HG02943 (cell line): ENCODE results near the gene ZNF106.

ENCODE experiments used
- ATAC-seq: cut with Tn5 transposase; IDR thresholded peaks from one replicate; pipeline ENCODE4 v1.9.1; 2021; ENCODE audit warnings: mild to moderate bottlenecking, low read depth, moderate library complexity; ENCODE audit not compliant: unreplicated experiment

Gene ZNF106

DNA sequence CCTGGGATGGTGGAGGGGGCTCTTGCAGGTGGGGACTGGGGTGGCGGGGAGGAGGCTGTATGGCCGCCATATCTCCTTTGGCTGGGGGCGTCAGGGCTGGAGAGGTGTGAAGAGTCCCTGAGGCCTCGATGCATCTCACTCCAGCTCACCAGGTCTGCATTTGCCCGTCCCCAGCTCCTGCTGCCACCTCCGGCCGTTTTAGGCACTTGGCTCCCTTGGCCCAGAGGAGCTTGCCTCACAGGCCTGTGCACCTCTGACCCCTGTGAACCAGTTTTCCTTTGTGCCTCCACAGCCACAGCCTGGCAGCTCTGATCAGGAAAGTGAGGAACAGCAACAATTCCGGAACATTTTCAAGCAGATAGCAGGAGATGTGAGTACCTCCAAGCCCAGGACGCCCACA, 81.9 kb downstream of the ZNF106 start:
- ATAC-seq = no peak

DNA sequence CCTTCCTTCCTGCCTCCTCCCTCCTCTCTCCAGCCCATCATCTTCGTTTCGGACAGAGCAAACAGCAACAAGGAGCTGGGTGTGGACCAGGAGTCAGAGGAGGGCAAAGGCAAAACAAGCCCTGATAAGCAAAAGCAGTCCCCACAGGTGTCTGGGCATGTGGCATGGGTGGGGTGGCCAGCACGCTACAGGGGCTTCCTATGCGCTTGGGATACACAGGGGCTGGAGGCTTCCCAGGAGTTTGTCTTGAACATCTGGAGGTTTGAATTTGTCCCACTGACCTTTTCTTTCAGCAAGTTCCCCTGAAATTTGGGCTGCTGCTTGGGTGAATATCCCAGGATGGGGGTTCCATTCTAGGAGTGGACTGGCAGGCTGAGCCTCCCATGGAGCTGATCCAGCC, 82.8 kb downstream of the ZNF106 start:
- no peak for ATAC-seq

- ATAC-seq = no peak
Observed at GRCh38 chr15:42405863-42406482, 85.0 kb downstream of the ZNF106 start.

DNA sequence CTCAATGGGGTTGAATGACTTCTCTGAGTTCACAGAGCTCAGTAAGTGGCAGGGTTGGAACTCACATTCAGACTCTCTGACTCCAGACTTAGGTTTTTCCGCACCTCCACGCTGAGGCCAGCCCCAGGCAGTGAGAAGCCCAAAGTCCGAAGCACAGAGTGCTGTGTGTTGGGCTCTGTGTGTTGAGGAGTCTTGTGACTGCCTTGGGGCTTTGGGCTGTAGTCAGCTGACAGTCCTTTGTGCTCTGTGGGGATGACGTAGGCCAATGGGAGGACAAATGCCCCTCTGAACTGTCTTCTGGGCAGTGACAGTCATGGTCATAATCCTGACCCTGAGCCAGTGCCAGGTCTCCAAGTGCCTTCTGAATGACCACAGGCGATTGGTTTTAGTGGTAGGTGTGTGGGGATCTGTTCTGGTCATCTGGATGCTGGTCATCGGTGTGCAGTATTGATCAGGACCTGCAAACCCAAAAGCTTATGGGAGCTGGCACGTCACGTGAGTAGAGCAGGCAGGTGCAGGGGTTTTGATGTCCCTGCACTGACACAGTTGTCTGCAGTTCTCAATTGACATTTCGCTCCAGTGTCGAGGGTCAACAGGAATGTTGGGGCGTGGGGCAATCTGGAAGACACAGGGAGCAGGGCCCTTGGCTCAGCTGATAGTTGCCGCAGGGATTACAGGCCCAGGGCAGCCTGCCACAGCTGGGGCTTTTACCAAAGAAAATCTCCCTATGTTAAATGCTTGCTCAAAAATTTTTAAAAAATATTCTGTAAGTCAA, 86.3 kb downstream of the ZNF106 start:
- no peak for ATAC-seq

GRCh38 chr15:42403389-42403788, 87.6 kb downstream of the ZNF106 start:
- no peak for ATAC-seq

DNA sequence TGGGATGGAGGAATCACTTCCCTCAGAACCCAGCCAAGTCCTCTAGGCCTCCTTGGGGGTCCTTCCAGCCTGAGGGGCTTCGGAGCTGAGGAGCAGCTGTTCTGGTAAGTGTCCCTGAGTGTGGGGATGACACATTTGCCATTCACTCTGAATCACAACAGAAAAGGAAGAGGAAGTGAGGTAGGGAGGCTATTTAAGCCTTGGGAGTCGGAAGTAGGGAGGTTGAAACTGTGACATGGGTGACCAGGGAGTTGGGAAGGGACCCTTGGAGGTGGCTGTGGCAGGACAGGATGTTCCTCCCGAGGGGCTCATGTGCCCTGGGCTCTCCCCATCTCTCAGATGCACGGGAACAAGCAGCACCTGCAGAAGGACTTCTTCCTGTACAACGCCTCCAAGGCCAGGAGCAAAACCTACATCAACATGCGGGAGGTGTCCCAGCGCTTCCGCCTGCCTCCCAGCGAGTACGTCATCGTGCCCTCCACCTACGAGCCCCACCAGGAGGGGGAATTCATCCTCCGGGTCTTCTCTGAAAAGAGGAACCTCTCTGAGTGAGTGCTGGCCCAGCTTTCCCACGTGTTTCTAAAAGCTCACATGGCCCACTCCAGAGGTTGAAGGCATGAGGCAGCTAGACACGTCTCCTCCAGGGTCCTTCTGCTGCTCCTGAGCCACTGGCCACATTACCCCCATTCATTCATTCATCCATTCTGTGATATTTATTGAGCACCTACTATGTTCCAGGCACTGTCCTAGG, 88.3 kb downstream of the ZNF106 start:
- ATAC-seq = no peak

DNA sequence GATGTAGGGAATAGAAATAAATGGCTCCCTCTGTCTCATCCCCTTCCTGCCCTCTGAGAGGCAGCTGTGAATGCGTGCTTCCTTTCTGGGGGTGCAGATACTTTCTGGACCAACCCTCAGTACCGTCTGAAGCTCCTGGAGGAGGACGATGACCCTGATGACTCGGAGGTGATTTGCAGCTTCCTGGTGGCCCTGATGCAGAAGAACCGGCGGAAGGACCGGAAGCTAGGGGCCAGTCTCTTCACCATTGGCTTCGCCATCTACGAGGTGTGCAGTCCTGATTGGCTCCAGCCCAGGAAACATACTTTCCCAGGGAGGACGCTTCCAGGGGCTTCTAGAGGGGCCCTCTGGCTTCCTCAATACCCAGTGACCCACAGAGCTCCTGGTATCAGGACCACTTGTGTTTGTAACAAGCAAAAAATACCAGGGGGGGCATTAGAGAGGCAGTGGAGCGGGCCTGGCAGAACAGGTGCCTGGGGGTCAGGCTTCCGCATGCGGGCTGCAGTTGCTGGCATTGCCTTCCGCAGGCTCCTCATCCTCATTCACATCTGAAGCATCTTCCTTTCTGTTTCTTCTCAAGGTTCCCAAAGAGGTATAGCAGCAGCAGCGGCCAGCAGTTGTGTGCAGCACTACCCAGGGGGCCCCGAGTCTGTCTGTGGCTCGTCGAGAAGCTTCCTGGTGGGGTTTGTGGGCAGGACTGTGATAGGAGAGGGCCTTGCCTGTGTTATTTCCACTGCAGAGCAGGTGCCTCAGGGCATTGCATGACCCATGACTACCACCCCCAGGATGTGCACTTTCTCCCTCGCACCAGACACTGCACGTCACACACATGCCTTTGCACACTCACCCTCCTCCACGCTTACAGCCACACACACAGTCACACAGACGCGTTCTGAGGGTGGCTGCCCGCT, 89.1 kb downstream of the ZNF106 start:
- ATAC-seq = no peak

- no peak for ATAC-seq
Observed at GRCh38 chr15:42395838-42396237, 95.1 kb downstream of the ZNF106 start.

DNA sequence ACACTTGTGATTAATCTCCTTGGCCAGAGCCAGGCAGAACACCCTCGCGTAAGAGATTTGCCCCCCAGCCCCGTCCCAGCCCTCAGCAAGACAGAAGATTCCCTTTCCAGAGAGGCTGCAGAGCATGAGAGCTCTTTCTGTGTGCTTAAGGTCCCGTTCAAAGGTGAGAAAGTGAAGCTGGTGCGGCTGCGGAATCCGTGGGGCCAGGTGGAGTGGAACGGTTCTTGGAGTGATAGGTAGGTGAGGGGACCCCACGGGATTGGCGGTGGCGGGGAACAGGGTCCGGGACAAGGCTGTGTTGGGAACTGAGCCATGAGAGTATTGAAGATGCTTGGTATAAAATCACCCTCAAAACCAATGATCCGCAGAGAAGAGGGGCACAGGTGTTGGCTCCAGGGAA, 96.8 kb downstream of the ZNF106 start:
- no peak for ATAC-seq

- ATAC-seq = no peak
Observed at GRCh38 chr15:42392309-42393024, 98.5 kb downstream of the ZNF106 start.

DNA sequence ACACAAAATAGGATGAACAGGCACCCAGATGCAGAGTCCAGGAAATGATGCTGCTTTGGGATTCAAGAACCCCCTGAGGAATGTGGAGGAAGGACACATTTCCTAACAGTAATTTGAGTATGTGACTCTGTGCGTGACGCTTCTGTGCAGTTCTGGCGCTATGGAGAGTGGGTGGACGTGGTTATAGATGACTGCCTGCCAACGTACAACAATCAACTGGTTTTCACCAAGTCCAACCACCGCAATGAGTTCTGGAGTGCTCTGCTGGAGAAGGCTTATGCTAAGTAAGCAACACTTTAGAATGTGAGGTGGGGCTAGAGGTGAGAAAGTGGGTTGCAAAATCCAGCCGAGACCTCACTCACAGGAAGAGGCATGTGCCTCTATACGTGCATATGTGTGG, 103.3 kb downstream of the ZNF106 start:
- ATAC-seq = no peak

DNA sequence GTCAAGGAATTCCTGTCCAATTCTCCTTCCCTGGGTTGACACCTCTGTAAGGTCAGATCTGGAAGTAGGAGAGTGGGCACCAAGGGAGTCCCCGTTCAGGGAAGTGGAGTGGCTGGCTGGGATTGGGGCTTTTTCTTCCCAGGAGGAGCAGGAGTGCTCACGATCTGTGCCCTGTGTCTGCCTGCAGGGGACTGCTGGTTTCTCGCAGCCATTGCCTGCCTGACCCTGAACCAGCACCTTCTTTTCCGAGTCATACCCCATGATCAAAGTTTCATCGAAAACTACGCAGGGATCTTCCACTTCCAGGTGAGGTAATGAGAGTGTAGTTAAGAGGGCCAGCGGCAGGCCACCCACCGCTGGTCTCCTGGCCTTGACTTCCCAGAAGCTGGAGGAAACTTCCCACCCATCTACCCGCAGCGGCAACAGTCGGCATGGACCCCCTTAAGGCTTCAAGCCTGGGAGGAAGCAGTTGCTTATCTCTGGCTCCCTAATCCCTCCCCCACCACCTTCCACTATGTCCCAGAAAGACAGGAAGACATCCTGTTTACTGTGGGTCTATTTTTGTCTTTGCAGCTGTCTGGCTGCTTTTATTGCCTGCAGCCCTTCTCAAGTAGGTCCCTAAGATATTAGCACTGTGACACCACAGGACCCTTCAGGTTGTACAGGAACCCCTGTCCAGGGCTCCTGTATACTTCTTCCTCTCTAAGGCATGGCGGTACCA, 104.8 kb downstream of the ZNF106 start:
- no peak for ATAC-seq

GRCh38 chr15:42385206-42385979, 105.5 kb downstream of the ZNF106 start:
- no peak for ATAC-seq

DNA sequence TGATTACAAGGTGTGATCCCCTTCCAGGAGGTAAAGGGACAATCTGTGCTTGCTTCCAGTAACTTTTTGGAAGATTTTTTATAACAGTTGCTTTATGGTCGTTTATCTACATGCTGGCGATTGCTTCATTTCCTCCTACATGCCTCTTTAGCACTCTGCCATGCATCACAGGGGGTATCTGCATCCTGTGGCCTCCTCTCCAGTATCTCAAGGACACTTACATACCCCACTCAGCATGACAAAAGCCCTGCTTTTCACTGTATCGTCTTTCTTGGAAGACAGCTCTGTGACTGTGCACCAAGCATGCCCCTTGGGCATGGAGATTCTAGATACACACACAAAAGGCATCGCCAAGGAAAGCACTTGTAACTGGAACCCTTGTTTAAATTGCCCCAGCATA, 106.3 kb downstream of the ZNF106 start:
- no peak for ATAC-seq

- ATAC-seq = no peak
Observed at GRCh38 chr15:42378011-42378410, 112.9 kb downstream of the ZNF106 start.

- no peak for ATAC-seq
Observed at GRCh38 chr15:42375941-42376340, 115.0 kb downstream of the ZNF106 start.

- ATAC-seq = no peak
Observed at GRCh38 chr15:42375252-42375651, 115.7 kb downstream of the ZNF106 start.

DNA sequence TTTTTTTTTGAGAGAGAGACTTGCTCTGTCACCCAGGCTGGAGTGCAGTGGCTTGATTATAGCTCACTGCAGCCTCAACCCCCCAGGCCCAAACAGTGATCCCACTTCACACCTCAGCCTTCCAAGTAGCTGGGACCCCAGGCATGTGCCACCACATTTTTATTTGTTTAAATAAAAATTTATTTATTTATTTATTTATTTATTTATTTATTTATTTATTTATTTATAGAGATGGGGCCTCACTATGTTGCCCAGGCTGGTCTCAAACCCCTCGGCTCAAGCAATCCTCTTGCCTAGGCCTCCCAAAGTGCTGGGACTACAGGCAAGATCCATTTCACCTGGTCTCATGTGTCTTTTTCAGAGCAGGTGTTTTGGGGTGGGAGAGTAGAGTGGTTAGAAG, 116.1 kb downstream of the ZNF106 start:
- ATAC-seq = no peak

DNA sequence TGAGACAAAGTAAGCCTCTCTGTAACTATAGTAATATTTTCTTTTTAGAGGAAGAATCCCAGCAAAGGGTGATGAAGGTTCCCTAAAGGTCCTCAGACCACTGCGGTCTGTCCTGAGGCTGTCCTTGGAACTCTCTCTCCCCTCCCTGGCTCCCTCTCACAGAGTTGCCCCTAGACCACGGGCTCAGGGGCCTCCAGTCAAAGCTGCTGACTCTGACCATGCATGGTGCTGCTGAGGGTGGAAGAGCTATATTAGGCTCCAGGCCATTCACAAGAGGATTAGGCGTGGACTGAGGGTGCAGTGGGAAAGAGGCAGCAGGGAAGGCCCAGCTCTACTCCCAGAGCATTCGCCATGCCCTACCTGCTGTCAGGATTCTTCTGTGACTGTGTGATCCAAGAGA, 117.0 kb downstream of the ZNF106 start:
- no peak for ATAC-seq
